Measurements from ENCODE around the gene RSL1D1. TPM values are rescaled to one million over a fixed set of nuclear protein-coding genes. Genes with fewer than 3 reads are reported as not detected.
A peak's percentile ranks its signal among the peaks of the same experiment; 100 is the strongest.
"Not testable (repeated sequence)": the region's sequence is repeated elsewhere in the genome, so short reads cannot be mapped to it uniquely, and the experiment has no call there.

Gene RSL1D1
- total RNA-seq, 4 donors from 2014 or later = 82.4 to 426 (median 182) TPM

DNA sequence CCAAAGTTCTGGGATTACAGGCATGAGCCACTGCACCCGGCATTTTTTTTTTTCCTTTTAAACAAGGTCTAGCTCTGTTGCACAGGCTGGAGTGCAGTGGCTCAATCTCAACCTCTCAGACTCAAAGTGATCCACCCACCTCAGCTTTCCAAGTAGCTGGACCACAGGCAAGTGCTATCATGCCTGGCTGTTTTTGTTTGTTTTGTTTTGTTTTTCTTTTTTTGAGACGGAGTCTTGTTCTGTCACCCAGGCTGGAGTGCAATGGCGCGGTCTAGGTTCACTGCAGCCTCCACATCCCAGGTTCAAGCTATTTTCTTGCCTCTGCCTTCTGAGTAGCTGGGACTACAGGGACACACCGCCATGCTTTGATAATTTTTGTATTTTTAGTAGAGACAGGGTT, 35.2 kb downstream of the RSL1D1 start:
- Histone ChIP-seq H3K27ac (no peak overlapping the region), H3K27me3 (no peaks in the 10 kb centered on the region), H3K4me3 (replicated peaks in 1 of 3) (no peak overlapping the region), H3K36me3 (no peaks in the 10 kb centered on the region), H3K9me3 (no peaks in the 10 kb centered on the region), H3K4me1 (peaks cover 0 to 3% of the 10 kb centered on the region in 2 donors)
- 30 to 43% methylated on average over 5 of the region's 5 CpGs for WGBS, 2 donors
- TF ChIP-seq, protein P1, sequence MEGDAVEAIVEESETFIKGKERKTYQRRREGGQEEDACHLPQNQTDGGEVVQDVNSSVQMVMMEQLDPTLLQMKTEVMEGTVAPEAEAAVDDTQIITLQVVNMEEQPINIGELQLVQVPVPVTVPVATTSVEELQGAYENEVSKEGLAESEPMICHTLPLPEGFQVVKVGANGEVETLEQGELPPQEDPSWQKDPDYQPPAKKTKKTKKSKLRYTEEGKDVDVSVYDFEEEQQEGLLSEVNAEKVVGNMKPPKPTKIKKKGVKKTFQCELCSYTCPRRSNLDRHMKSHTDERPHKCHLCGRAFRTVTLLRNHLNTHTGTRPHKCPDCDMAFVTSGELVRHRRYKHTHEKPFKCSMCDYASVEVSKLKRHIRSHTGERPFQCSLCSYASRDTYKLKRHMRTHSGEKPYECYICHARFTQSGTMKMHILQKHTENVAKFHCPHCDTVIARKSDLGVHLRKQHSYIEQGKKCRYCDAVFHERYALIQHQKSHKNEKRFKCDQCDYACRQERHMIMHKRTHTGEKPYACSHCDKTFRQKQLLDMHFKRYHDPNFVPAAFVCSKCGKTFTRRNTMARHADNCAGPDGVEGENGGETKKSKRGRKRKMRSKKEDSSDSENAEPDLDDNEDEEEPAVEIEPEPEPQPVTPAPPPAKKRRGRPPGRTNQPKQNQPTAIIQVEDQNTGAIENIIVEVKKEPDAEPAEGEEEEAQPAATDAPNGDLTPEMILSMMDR (IDR thresholded peaks at IDR 0.05) = no peak
- no peak for TF ChIP-seq POLR2A (IDR thresholded peaks at IDR 0.05)
- intact Hi-C loops (cut with DNase I) = loop anchor here (10.0 kb wide), 1 partner anchor 421 kb away; no protein-coding TSS in a partner anchor
- peak; percentile 53 to 68 for DNase-seq

DNA sequence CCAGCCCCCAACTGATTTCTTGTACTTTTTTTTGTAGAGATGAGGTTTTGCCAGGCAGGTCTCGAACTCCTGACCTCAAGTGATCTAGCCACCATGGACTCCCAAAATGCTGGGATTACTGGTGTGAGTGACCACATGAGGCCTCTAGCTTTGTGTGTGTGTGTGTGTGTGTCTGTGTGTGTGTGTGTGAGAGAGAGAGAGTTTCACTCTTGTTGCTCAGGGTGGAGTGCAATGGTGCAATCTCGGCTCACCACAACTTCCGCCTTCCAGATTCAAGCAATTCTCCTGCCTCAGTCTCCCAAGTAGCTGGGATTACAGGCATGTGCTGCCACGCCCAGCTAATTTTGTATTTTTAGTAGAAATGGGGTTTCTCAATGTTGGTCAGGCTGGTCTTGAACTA, 36.5 kb downstream of the RSL1D1 start:
- not testable (repeated sequence) for H3K27me3 ChIP-seq; H3K36me3 ChIP-seq; H3K27ac ChIP-seq; DNase-seq; H3K9me3 ChIP-seq; H3K4me1 ChIP-seq; H3K4me3 ChIP-seq (replicated peaks in 1 of 3)
- WGBS, 2 donors = 85 to 90% methylated on average over 3 to 4 of the region's 4 CpGs
- intact Hi-C loops (cut with DNase I) = loop anchor here (10.0 kb wide), 1 partner anchor 420 kb away; no protein-coding TSS in a partner anchor

DNA sequence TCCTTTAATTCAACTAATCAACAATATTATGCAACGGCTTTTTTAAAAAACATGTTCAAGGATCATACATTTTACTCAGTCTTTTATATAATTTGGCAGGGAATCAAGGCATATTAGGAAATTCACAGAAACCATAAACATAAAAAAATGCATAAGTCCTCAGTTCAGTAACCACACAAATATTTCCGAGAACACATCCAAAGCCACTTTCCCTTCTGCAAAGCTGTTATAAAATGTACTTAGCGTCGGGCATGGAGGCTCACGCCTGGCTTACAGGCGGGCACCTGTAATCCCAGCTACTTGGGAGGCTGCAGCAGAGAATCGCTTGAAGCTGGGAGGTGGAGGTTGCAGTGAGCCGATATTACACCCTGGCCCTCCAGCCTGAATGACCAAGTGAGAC, 44.6 kb downstream of the RSL1D1 start:
- Histone ChIP-seq H3K4me1 (no peaks in the 10 kb centered on the region), H3K36me3 (no peaks in the 10 kb centered on the region), H3K27ac (no peak overlapping the region), H3K27me3 (no peaks in the 10 kb centered on the region), H3K9me3 (no peaks in the 10 kb centered on the region), H3K4me3 (replicated peaks in 1 of 3) (no peak overlapping the region)
- intact Hi-C loops (cut with DNase I) = no loop called here
- no peak for TF ChIP-seq POLR2A (IDR thresholded peaks at IDR 0.05)
- TF ChIP-seq, protein P1 (IDR thresholded peaks at IDR 0.05) = no peak
- no peak for DNase-seq
- WGBS, 2 donors = 75 to 82% methylated on average over 8 of the region's 8 CpGs

DNA sequence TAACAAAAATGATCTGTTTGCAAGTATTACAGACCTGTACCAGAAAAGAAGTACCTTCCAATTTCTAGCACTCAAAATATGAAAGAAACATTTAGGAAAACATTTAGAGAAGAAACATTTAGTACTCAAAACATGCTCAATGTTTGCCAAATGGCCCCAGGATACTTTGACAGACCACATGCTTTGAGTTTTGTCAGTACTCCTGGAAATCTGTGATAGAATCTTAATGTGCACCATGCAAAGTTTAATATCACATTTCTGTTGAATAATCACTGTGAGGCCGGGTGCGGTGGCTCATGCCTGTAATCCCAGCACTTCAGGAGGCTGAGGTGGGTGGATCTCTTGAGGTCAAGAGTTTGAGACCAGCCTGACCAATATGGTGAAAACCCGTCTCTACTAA, 45.8 kb downstream of the RSL1D1 start:
- Histone ChIP-seq H3K36me3 (no peaks in the 10 kb centered on the region), H3K4me1 (no peaks in the 10 kb centered on the region), H3K4me3 (replicated peaks in 1 of 3) (no peak overlapping the region), H3K27me3 (no peaks in the 10 kb centered on the region), H3K9me3 (no peaks in the 10 kb centered on the region), H3K27ac (no peak overlapping the region)
- 76 to 86% methylated on average over 3 of the region's 3 CpGs for WGBS, 2 donors
- DNase-seq = no peak
- intact Hi-C loops (cut with DNase I) = no loop called here
- TF ChIP-seq, protein P1 (IDR thresholded peaks at IDR 0.05) = no peak
- no peak for TF ChIP-seq POLR2A (IDR thresholded peaks at IDR 0.05)

DNA sequence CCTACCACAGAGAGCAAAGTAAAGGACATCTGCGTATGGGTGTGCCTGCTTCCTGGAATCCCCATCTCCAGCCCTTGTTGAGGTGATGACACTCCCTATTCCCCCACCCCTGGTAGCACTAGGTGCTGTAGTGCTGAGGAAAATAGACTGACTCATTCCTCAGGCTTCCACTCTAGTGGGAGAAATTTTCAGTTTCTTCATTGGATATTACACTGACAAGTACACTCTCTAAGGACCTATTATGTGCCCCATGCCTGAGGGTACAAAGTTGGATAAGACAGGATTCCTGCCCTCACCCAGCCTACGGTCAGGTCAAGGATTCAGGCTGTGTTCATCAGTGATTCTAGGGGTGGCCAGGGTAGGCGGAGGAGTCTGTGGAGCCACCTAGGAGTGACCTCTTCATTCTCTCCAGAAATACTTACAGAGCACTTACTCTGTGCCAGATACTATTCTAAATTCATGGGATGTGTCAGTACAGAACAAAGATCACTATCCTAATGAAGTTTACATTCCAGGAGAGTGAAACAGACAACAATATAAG, 49.8 kb downstream of the RSL1D1 start:
- no peaks in the 10 kb centered on the region for H3K27me3 ChIP-seq
- no peaks in the 10 kb centered on the region for H3K36me3 ChIP-seq
- TF ChIP-seq, protein P1 (IDR thresholded peaks at IDR 0.05) = no peak
- no peak for TF ChIP-seq POLR2A (IDR thresholded peaks at IDR 0.05)
- no peak overlapping the region for H3K27ac ChIP-seq
- no peak overlapping the region for H3K4me3 ChIP-seq (replicated peaks in 1 of 3)
- peaks cover 11 to 18% of the 10 kb centered on the region in 2 donors for H3K4me1 ChIP-seq
- DNase-seq = no peak
- no peaks in the 10 kb centered on the region for H3K9me3 ChIP-seq
- WGBS, 2 donors = 77 to 96% methylated on average over 3 of the region's 3 CpGs
- intact Hi-C loops (cut with DNase I) = no loop called here

DNA sequence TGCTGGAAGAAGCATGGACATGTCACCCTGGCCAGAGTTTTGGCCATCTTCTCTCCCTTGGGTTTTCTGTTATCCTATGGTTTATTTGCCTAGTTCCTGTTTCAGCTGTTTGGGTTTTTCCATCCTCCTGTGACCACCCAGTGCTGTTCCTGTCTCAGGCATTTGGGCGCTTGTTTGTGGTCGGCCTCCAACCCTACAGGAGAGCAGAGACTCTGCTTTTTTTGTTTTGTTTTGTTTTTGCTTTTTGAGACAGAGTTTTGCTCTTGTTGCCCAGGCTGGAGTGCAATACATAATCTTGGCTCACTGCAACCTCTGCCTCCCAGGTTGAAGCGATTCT, 51.0 kb downstream of the RSL1D1 start:
- DNase-seq = no peak
- H3K27ac ChIP-seq = no peak overlapping the region
- H3K36me3 ChIP-seq = no peaks in the 10 kb centered on the region
- 91% methylated on average over 3 of the region's 3 CpGs for WGBS, 2 donors
- H3K27me3 ChIP-seq = no peaks in the 10 kb centered on the region
- H3K4me3 ChIP-seq (replicated peaks in 1 of 3) = no peak overlapping the region
- TF ChIP-seq, protein P1 (IDR thresholded peaks at IDR 0.05) = no peak
- TF ChIP-seq POLR2A (IDR thresholded peaks at IDR 0.05) = no peak
- intact Hi-C loops (cut with DNase I) = no loop called here
- H3K9me3 ChIP-seq = no peaks in the 10 kb centered on the region
- H3K4me1 ChIP-seq = peaks cover 18 to 26% of the 10 kb centered on the region in 2 donors

Data from thyroid gland (tissue), 4 donors.